Measurements from ENCODE around the gene COMMD1.

Gene COMMD1

GRCh38 chr2:61966087-61966727 is 60.7 kb downstream of the COMMD1 start:
- H3K4me3 ChIP-seq (ENCODE audit: control insufficient read depth, low read depth, low read length) = no peak overlapping the region
- TF ChIP-seq CTCF (IDR thresholded peaks at IDR 0.05; ENCODE audit: control insufficient read depth, insufficient read depth, low read depth, low read length, missing control alignments) = no peak
- DNase-seq (ENCODE audit: low read depth) = no peak

- no peak overlapping the region for H3K4me3 ChIP-seq (ENCODE audit: control insufficient read depth, low read depth, low read length)
- no peak for TF ChIP-seq CTCF (IDR thresholded peaks at IDR 0.05; ENCODE audit: control insufficient read depth, insufficient read depth, low read depth, low read length, missing control alignments)
- DNase-seq (ENCODE audit: low read depth) = no peak
These were observed 61.8 kb downstream of the COMMD1 start for GRCh38 chr2:61967262-61967661.

- H3K4me3 ChIP-seq (ENCODE audit: control insufficient read depth, low read depth, low read length) = no peak overlapping the region
- TF ChIP-seq CTCF (IDR thresholded peaks at IDR 0.05; ENCODE audit: control insufficient read depth, insufficient read depth, low read depth, low read length, missing control alignments) = no peak
- no peak for DNase-seq (ENCODE audit: low read depth)
These were observed 63.9 kb downstream of the COMMD1 start for GRCh38 chr2:61969376-61969775.

- no peak overlapping the region for H3K4me3 ChIP-seq (ENCODE audit: control insufficient read depth, low read depth, low read length)
- no peak for DNase-seq (ENCODE audit: low read depth)
- no peak for TF ChIP-seq CTCF (IDR thresholded peaks at IDR 0.05; ENCODE audit: control insufficient read depth, insufficient read depth, low read depth, low read length, missing control alignments)
These were observed 65.5 kb downstream of the COMMD1 start for GRCh38 chr2:61970807-61971556.

GRCh38 chr2:61978522-61978921 is 73.0 kb downstream of the COMMD1 start:
- H3K4me3 ChIP-seq (ENCODE audit: control insufficient read depth, low read depth, low read length) = no peak overlapping the region
- no peak for TF ChIP-seq CTCF (IDR thresholded peaks at IDR 0.05; ENCODE audit: control insufficient read depth, insufficient read depth, low read depth, low read length, missing control alignments)
- DNase-seq (ENCODE audit: low read depth) = no peak

GRCh38 chr2:61980758-61981157 is 75.3 kb downstream of the COMMD1 start:
- no peak for TF ChIP-seq CTCF (IDR thresholded peaks at IDR 0.05; ENCODE audit: control insufficient read depth, insufficient read depth, low read depth, low read length, missing control alignments)

More at GRCh38 chr2:61980758-61981157, 75.3 kb downstream of the COMMD1 start:
- DNase-seq (ENCODE audit: low read depth) = no peak
- no peak overlapping the region for H3K4me3 ChIP-seq (ENCODE audit: control insufficient read depth, low read depth, low read length)
